HEK293 (cell line): Measurements from ENCODE around the gene NPFF.

Experiments used
- CTCF ChIP-seq: fragments of 450-650 bp; formaldehyde crosslinking; IDR thresholded peaks from 2 replicates; pipeline ENCODE4 v1.5.1; 2016; ENCODE audit warnings: missing biosample characterization, missing genetic modification characterization
- ZNF274 ChIP-seq, 2 experiments: fragments of 200-500 bp in 1 of 2; fragments of 450-650 bp in 1 of 2; sonication (Bioruptor generic) in 1 of 2; formaldehyde crosslinking in 1 of 2; IDR thresholded peaks; 2 replicates each; pipeline versions ENCODE4 v1.5.1 to v1.6.1; 2014 to 2016; ENCODE audit warnings: borderline replicate concordance in 1 of 2, inconsistent platforms in 1 of 2, low read length in 1 of 2, missing biosample characterization in 1 of 2, missing genetic modification characterization in 1 of 2

GRCh38 chr12:53530061-53530460 lies 22.8 kb upstream of the NPFF start:
- TF ChIP-seq CTCF (tag by site-specific recombination) (no peak), ZNF274 (IDR thresholded peaks at IDR 0.05; ENCODE audit: low read length) (no peak), ZNF274 (tag by site-specific recombination; IDR thresholded peaks at IDR 0.05; ENCODE audit: borderline replicate concordance) (no peak)
